Endothelial cell of umbilical vein (primary cell): ENCODE measurements around the gene SPAG17. TPM values are rescaled to one million over a fixed set of nuclear protein-coding genes. Genes with fewer than 3 reads are reported as not detected.

Source experiments
- BruUV-seq: library from RNA; stranded (reverse); fragments of 400-500 nt; replicated peaks from 2 replicates; lab custom pipeline; 2021; lab: Mats Ljungman, UMichigan
- CTCF ChIA-PET: fragments of 300-600, 350-600 bp; sonication (Branson Sonifier 250); formaldehyde crosslinking; loops from one replicate; lab custom pipeline; 2021; ENCODE audit warnings: antibody characterized with exemption, inconsistent platforms; lab: Charles Lee
- POLR2A ChIA-PET: fragments of 300-600, 350-600 bp; sonication (Branson Sonifier 250); formaldehyde crosslinking; loops from one replicate; lab custom pipeline; 2021; ENCODE audit warnings: antibody characterized with exemption, inconsistent platforms; lab: Charles Lee
- DNase-seq: peaks from one replicate; pipeline ENCODE4 v3.0.0-alpha.2; 2011; ENCODE audit warnings: low read depth, low spot score
- FAIRE-seq: peaks from 2 replicates; lab custom pipeline; 2011; peaks lifted over from hg19 to GRCh38; lab: Jason Lieb, UNC
- H2AFZ ChIP-seq: 2 replicates; pipeline ENCODE4 v1.6.0; 2012; ENCODE audit warnings: low read depth, low read length, control low read depth, inconsistent platforms
- H3K27ac ChIP-seq: 2 replicates; pipeline ENCODE4 v1.5.1; 2011; ENCODE audit warnings: low read depth, mild to moderate bottlenecking, control low read depth, low read length, moderate library complexity; ENCODE audit not compliant: insufficient read depth
- H3K27me3 ChIP-seq, 2 experiments: 2 replicates each; pipeline versions ENCODE4 v1.6.0 to v1.6.1; 2011; ENCODE audit warnings: low read length in 2 of 2, mixed read lengths in 1 of 2; ENCODE audit not compliant: control insufficient read depth in 2 of 2, insufficient read depth in 2 of 2
- H3K36me3 ChIP-seq, 2 experiments: 2 replicates in 1 of 2; 3 replicates in 1 of 2; pipeline ENCODE4 v1.5.1; 2011; ENCODE audit warnings: low read length in 2 of 2, mild to moderate bottlenecking in 1 of 2, moderate library complexity in 1 of 2; ENCODE audit not compliant: control insufficient read depth in 2 of 2, insufficient read depth in 2 of 2; ENCODE audit errors: extremely low read depth in 1 of 2
- H3K4me1 ChIP-seq: 3 replicates; pipeline ENCODE4 v1.5.1; 2011; ENCODE audit warnings: mild to moderate bottlenecking, low read length; ENCODE audit not compliant: control insufficient read depth, insufficient read depth; ENCODE audit errors: extremely low read depth
- H3K4me2 ChIP-seq: 2 replicates; pipeline ENCODE4 v1.6.1; 2011; ENCODE audit warnings: low read length, control low read depth, mixed read lengths; ENCODE audit not compliant: insufficient read depth
- H3K4me3 ChIP-seq, 3 experiments: fragments of 200-600 bp in 1 of 3; sonication (generic), shearing (Covaris generic) in 1 of 3; replicated peaks in 1 of 3; 2 replicates each; pipeline ENCODE4 v1.5.1; 2011 to 2016; ENCODE audit warnings: control low read depth in 3 of 3, low read length in 3 of 3, mild to moderate bottlenecking in 2 of 3, inconsistent platforms in 1 of 3, low read depth in 1 of 3, moderate library complexity in 1 of 3; ENCODE audit not compliant: insufficient read depth in 1 of 3
- H3K79me2 ChIP-seq: 2 replicates; pipeline ENCODE4 v1.6.0; 2012; ENCODE audit warnings: low read length, inconsistent platforms; ENCODE audit not compliant: control insufficient read depth, insufficient read depth
- H3K9ac ChIP-seq: replicated peaks from 2 replicates; pipeline ENCODE3; 2011; ENCODE audit warnings: low read length, control low read depth; ENCODE audit not compliant: insufficient read depth; ENCODE audit errors: extremely low read depth
- H3K9me1 ChIP-seq: replicated peaks from 3 replicates; pipeline ENCODE4 v1.6.0; 2011; ENCODE audit warnings: mild to moderate bottlenecking, low read length; ENCODE audit not compliant: control insufficient read depth, insufficient read depth; ENCODE audit errors: extremely low read depth
- H3K9me3 ChIP-seq: replicated peaks from 2 replicates; pipeline ENCODE4 v1.5.1; 2012; ENCODE audit warnings: low read length, inconsistent platforms; ENCODE audit not compliant: control insufficient read depth, insufficient read depth
- H4K20me1 ChIP-seq: replicated peaks from 2 replicates; pipeline ENCODE3; 2011; ENCODE audit warnings: mild to moderate bottlenecking, low read length; ENCODE audit not compliant: control insufficient read depth, insufficient read depth; ENCODE audit errors: extremely low read depth
- EZH2 ChIP-seq: IDR thresholded peaks from 2 replicates; pipeline ENCODE4 v1.6.1; 2012; ENCODE audit warnings: borderline replicate concordance, low read depth, mild to moderate bottlenecking, moderate library complexity, low read length, inconsistent platforms; ENCODE audit not compliant: severe bottlenecking
- FOS ChIP-seq: IDR thresholded peaks from 2 replicates; pipeline ENCODE4 v1.6.1; 2011; ENCODE audit warnings: mild to moderate bottlenecking, low read length, moderate library complexity, borderline replicate concordance; ENCODE audit not compliant: insufficient read depth
- GATA2 ChIP-seq: IDR thresholded peaks from 2 replicates; pipeline ENCODE4 v1.7.0; 2011; ENCODE audit warnings: low read depth, mild to moderate bottlenecking, moderate library complexity, mixed read lengths, low read length; ENCODE audit not compliant: insufficient read length, insufficient read depth
- JUN ChIP-seq: IDR thresholded peaks from 2 replicates; pipeline ENCODE4 v1.6.1; 2011; ENCODE audit warnings: borderline replicate concordance, low read depth; ENCODE audit not compliant: insufficient read length, insufficient read depth
- MYC ChIP-seq: IDR thresholded peaks from one replicate; pipeline ENCODE4 v1.6.1; 2011; ENCODE audit warnings: mild to moderate bottlenecking, low read depth, low read length
- POLR2A ChIP-seq: IDR thresholded peaks from 2 replicates; pipeline ENCODE4 v1.6.1; 2012; ENCODE audit warnings: low read depth, mild to moderate bottlenecking, control low read depth, low read length
- POLR2AphosphoS5 ChIP-seq: IDR thresholded peaks from 2 replicates; pipeline ENCODE4 v1.6.1; 2012; ENCODE audit warnings: low read depth, mild to moderate bottlenecking, control low read depth, low read length, moderate library complexity; ENCODE audit not compliant: insufficient read depth
- dilution Hi-C: fragments of 300-500 bp; cut with MboI; formaldehyde crosslinking; loops from one replicate; pipeline ENCODE4 v1.15.0; 2019; ENCODE audit warnings: low sequenced_read_pairs; ENCODE audit not compliant: extremely low pct_ligation_motif_present
- intact Hi-C: fragments of 100-400 bp; cut with micrococcal nuclease; formaldehyde crosslinking; loops from one replicate; pipeline ENCODE4 v1.10.0; 2022
- polyA plus RNA-seq, 4 experiments: library from polyadenylated mRNA; depleted of rRNA in 3 of 4; stranded (reverse) in 3 of 4; unstranded in 1 of 4; fragments of >200 nt; gene quantifications; 2 replicates each; pipeline versions ENCODE4 v1.2.1 to v1.2.3, GENCODE V29; 2011 to 2012; ENCODE audit warnings: missing spikeins in 1 of 4
- total RNA-seq: library from RNA; stranded (reverse); gene quantifications from 2 replicates; pipeline ENCODE4 v1.2.3, GENCODE V29; 2021
- TF ChIP-seq, protein P1 (sequence below), 2 donors: IDR thresholded peaks; 1 replicate in 1 of 2; 2 replicates in 1 of 2; pipeline ENCODE4 v1.5.1; 2011; ENCODE audit warnings: low read length in 2 of 2, mild to moderate bottlenecking in 2 of 2, moderate library complexity in 2 of 2, control low read depth in 1 of 2, inconsistent platforms in 1 of 2, low read depth in 1 of 2; ENCODE audit not compliant: insufficient read depth in 1 of 2; ENCODE audit errors: extremely low read depth in 1 of 2
- TF ChIP-seq, protein P2 (sequence below): IDR thresholded peaks from 2 replicates; pipeline ENCODE4 v1.6.1; 2011; ENCODE audit not compliant: insufficient read depth, insufficient read length

SPAG17 gene
- total and polyA plus RNA-seq, 2 donors (not counting 3 experiments of a cell fraction or from before 2014, with no cell fraction given), result not detected

DNA sequence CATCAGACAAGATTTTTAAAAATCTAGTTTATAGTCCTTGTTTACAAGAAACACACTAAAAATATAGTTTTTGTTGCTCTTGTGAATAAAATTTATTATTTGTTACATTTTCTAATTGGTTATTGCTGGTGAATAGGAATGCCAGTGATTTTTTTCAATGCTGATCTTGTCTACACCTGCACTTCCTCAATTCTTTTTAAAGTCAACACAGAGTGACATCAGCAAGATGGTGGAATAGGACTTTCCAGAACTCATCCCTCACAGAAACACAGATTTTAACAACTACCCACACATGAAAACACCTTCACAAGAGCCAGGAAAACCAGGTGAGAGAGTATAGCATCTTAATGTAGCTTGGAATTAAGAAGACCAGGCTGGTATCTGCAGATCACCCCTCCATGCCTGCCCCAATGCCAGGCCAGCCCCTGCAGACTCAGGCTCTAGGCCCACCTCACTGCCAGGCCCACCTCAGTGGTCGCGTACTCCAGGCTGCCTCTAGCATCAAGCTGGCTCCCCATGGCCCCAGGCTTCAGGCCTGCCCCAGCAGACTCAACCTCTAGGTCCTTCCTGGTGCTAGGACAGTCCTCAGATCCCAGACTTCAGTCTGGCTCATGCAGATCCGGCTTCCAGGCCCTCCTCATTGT is 137.9 kb downstream of the SPAG17 start:
- no peak overlapping the region for H3K4me3 ChIP-seq
- no TSS peak for BruUV-seq
- dilution Hi-C loops, result no loop called here
- intact Hi-C loops, result no loop called here
- DNase-seq (no peak), FAIRE-seq (no peak)
- H3K79me2 ChIP-seq, result no peaks in the 10 kb centered on the region
- no peaks in the 10 kb centered on the region for H3K4me1 ChIP-seq
- no peaks in the 10 kb centered on the region for H3K36me3 ChIP-seq
- no peaks in the 10 kb centered on the region for H4K20me1 ChIP-seq
- no peak overlapping the region for H3K4me2 ChIP-seq
- H3K9ac ChIP-seq, result no peak overlapping the region
- ChIA-PET POLR2A (no interaction called here), CTCF (no interaction called here)
- no peak for TF ChIP-seq POLR2AphosphoS5
- TF ChIP-seq GATA2, result no peak
- TF ChIP-seq, protein P1, sequence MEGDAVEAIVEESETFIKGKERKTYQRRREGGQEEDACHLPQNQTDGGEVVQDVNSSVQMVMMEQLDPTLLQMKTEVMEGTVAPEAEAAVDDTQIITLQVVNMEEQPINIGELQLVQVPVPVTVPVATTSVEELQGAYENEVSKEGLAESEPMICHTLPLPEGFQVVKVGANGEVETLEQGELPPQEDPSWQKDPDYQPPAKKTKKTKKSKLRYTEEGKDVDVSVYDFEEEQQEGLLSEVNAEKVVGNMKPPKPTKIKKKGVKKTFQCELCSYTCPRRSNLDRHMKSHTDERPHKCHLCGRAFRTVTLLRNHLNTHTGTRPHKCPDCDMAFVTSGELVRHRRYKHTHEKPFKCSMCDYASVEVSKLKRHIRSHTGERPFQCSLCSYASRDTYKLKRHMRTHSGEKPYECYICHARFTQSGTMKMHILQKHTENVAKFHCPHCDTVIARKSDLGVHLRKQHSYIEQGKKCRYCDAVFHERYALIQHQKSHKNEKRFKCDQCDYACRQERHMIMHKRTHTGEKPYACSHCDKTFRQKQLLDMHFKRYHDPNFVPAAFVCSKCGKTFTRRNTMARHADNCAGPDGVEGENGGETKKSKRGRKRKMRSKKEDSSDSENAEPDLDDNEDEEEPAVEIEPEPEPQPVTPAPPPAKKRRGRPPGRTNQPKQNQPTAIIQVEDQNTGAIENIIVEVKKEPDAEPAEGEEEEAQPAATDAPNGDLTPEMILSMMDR (IDR thresholded peaks at IDR 0.05; ENCODE audit: extremely low read depth in 1 of 2, insufficient read depth in 1 of 2, low read depth in 1 of 2, low read length in 2 of 2), result no peak
- TF ChIP-seq, protein P2, sequence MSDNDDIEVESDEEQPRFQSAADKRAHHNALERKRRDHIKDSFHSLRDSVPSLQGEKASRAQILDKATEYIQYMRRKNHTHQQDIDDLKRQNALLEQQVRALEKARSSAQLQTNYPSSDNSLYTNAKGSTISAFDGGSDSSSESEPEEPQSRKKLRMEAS, result no peak
- no peak for TF ChIP-seq MYC
- TF ChIP-seq JUN, result no peak
- TF ChIP-seq POLR2A, result no peak
- no peak for TF ChIP-seq FOS
- TF ChIP-seq EZH2, result no peak
- H3K27me3 ChIP-seq, result no peaks in the 10 kb centered on the region
- no peaks in the 10 kb centered on the region for H3K9me3 ChIP-seq
- no peak overlapping the region for H3K27ac ChIP-seq
- H3K9me1 ChIP-seq, result no peaks in the 10 kb centered on the region
- H2AFZ ChIP-seq, result no peak overlapping the region
